Prostate gland (tissue), 2 donors: Measurements from ENCODE around the gene CIDEA. TPM values are rescaled to one million over a fixed set of nuclear protein-coding genes. Genes with fewer than 3 reads are reported as not detected.
"Not testable (repeated sequence)": the region's sequence is repeated elsewhere in the genome, so short reads cannot be mapped to it uniquely, and the experiment has no call there.

ENCODE experiments used
- DNase-seq: peaks from one replicate; pipeline ENCODE4 v3.0.0-alpha.2; 2019; ENCODE audit warnings: low spot score
- H3K27ac ChIP-seq, 2 donors: fragments of 200-600 bp; sonication (generic); 2 replicates each; pipeline ENCODE4 v1.5.1; 2017 to 2019
- H3K27me3 ChIP-seq: fragments of 200-600 bp; sonication (generic); replicated peaks from 2 replicates; pipeline ENCODE4 v1.5.1; 2019; ENCODE audit not compliant: insufficient read depth
- H3K36me3 ChIP-seq, 2 donors: fragments of 200-600 bp; sonication (generic); 1 replicate in 1 of 2; 2 replicates in 1 of 2; pipeline versions ENCODE4 v1.5.1 to v1.8.1; 2017 to 2019
- H3K4me1 ChIP-seq: fragments of 200-600 bp; sonication (generic); replicated peaks from 2 replicates; pipeline ENCODE4 v1.5.1; 2019
- H3K4me3 ChIP-seq, 2 donors: fragments of 200-600 bp; sonication (generic); 2 replicates each; pipeline ENCODE4 v1.5.1; 2017 to 2019
- H3K9me3 ChIP-seq: fragments of 200-600 bp; sonication (generic); 2 replicates; pipeline ENCODE4 v1.5.1; 2017
- POLR2A ChIP-seq: fragments of 450-650 bp; IDR thresholded peaks from one replicate; pipeline ENCODE4 v1.6.1; 2016; ENCODE audit warnings: antibody characterized with exemption, mild to moderate bottlenecking
- POLR2AphosphoS5 ChIP-seq: sonication (generic); formaldehyde crosslinking; IDR thresholded peaks from one replicate; pipeline ENCODE4 v1.6.1; 2017; ENCODE audit warnings: antibody characterized with exemption
- WGBS: methylation state at CpG from one replicate; pipeline ENCODE4 v1.1.5; 2018; 5-methylcytosine and 5-hydroxymethylcytosine counted together
- intact Hi-C: fragments of 100-400 bp; cut with DNase I; formaldehyde crosslinking; loops from one replicate; pipeline ENCODE4 v1.14.2; 2022
- total RNA-seq, 2 donors: library from RNA; depleted of rRNA; stranded (reverse); fragments of >200 nt; gene quantifications; one replicate each; pipeline ENCODE4 v1.1.0, GENCODE V29; 2016
- TF ChIP-seq, protein P1 (sequence below), 4 experiments: fragments of 200-600 bp in 2 of 4; fragments of 450-650 bp in 2 of 4; sonication (generic) in 2 of 4; IDR thresholded peaks; 1 replicate in 3 of 4; 2 replicates in 1 of 4; pipeline ENCODE4 v1.5.1; 2016 to 2019; ENCODE audit warnings: antibody characterized with exemption in 4 of 4, mild to moderate bottlenecking in 2 of 4, moderate library complexity in 2 of 4

The CIDEA gene
- total RNA-seq, 2 donors from 2014 or later: not detected

DNA sequence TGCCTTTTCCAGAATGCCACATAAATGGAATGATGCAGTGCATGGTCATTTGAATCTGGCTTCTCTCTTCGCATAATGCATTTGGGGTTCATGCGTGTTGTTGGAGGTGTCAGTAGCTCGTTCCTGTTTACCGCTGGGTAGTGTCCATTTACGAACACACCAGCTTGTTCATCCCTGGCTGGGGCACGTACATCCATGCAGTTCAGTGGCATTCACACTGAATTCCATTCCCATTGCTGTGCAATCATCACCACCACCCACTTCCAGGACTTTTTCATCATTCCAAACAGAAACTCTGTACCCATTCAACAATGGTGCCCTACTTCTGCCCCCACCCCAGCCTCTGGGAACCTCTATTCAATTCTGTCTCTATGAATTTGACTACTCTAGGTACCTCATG, 14.7 kb upstream of the CIDEA start:
- TF ChIP-seq, protein P1, sequence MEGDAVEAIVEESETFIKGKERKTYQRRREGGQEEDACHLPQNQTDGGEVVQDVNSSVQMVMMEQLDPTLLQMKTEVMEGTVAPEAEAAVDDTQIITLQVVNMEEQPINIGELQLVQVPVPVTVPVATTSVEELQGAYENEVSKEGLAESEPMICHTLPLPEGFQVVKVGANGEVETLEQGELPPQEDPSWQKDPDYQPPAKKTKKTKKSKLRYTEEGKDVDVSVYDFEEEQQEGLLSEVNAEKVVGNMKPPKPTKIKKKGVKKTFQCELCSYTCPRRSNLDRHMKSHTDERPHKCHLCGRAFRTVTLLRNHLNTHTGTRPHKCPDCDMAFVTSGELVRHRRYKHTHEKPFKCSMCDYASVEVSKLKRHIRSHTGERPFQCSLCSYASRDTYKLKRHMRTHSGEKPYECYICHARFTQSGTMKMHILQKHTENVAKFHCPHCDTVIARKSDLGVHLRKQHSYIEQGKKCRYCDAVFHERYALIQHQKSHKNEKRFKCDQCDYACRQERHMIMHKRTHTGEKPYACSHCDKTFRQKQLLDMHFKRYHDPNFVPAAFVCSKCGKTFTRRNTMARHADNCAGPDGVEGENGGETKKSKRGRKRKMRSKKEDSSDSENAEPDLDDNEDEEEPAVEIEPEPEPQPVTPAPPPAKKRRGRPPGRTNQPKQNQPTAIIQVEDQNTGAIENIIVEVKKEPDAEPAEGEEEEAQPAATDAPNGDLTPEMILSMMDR (IDR thresholded peaks at IDR 0.05): no peak
- TF ChIP-seq POLR2A (no peak), POLR2AphosphoS5 (no peak)
- Histone ChIP-seq H3K4me3 (no peak overlapping the region), H3K4me1 (no peaks in the 10 kb centered on the region), H3K27ac (no peak overlapping the region), H3K36me3 (no peaks in the 10 kb centered on the region), H3K27me3 (peaks cover 3% of the 10 kb centered on the region), H3K9me3 (no peaks in the 10 kb centered on the region)
- WGBS: 79% methylated on average over 6 of the region's 6 CpGs
- no peak for DNase-seq
- intact Hi-C loops: loop anchor here (10.0 kb wide), 2 partner anchors 145 to 1635 kb away; partner anchors contain the start of gene ANKRD62

GRCh38 chr18:12242658-12243260, 11.4 kb upstream of the CIDEA start:
- no peaks in the 10 kb centered on the region for H3K9me3 ChIP-seq
- intact Hi-C loops: no loop called here
- TF ChIP-seq POLR2A (no peak), POLR2AphosphoS5 (no peak)
- TF ChIP-seq, protein P1 (IDR thresholded peaks at IDR 0.05): no peak
- no peak for DNase-seq
- no peak overlapping the region for H3K4me3 ChIP-seq
- no peak overlapping the region for H3K27ac ChIP-seq
- WGBS: 92% methylated on average over 21 of the region's 21 CpGs
- H3K4me1 ChIP-seq: no peaks in the 10 kb centered on the region
- no peaks in the 10 kb centered on the region for H3K36me3 ChIP-seq
- H3K27me3 ChIP-seq: peaks cover 13% of the 10 kb centered on the region

- DNase-seq, H3K4me1 ChIP-seq, H3K9me3 ChIP-seq, H3K36me3 ChIP-seq, H3K27ac ChIP-seq, intact Hi-C loops, H3K4me3 ChIP-seq: not testable (repeated sequence)
- 92% methylated on average over 25 of the region's 25 CpGs for WGBS
- peaks cover 14% of the 10 kb centered on the region for H3K27me3 ChIP-seq
Measured at GRCh38 chr18:12243272-12243671, 10.9 kb upstream of the CIDEA start.

DNA sequence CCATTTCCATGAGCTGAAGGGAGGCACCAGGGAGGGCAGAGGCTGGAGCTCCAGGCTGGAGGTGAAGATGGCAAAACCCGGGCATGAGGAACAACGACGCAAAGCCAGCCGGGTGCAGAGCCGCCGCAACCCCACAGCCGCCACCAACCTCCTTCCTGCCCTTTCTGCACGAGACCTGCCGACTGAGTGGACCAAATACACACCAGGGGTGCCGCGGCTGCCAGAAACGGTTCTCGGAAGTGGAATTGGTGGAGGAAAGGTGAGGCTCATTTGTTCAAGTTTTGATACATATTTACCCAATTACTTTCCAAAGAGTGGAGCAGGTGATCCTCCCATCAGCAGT, 8.4 kb upstream of the CIDEA start:
- intact Hi-C loops: no loop called here
- no peak for DNase-seq
- 85% methylated on average over 13 of the region's 13 CpGs for WGBS

GRCh38 chr18:12246849-12247808, 7.0 kb upstream of the CIDEA start:
- H3K27ac ChIP-seq: no peak overlapping the region
- no peak for TF ChIP-seq POLR2AphosphoS5
- TF ChIP-seq, protein P1 (IDR thresholded peaks at IDR 0.05): no peak
- no peak for TF ChIP-seq POLR2A
- intact Hi-C loops: no loop called here
- no peaks in the 10 kb centered on the region for H3K4me1 ChIP-seq
- H3K4me3 ChIP-seq: no peak overlapping the region
- WGBS: 51% methylated on average over 32 of the region's 32 CpGs
- no peaks in the 10 kb centered on the region for H3K36me3 ChIP-seq
- no peaks in the 10 kb centered on the region for H3K9me3 ChIP-seq
- DNase-seq: no peak
- H3K27me3 ChIP-seq: peaks cover 11% of the 10 kb centered on the region

More for the DNA sequence above, 8.4 kb upstream of the CIDEA start:
- no peaks in the 10 kb centered on the region for H3K9me3 ChIP-seq
- H3K36me3 ChIP-seq: no peaks in the 10 kb centered on the region
- peaks cover 14% of the 10 kb centered on the region for H3K27me3 ChIP-seq
- no peak overlapping the region for H3K27ac ChIP-seq
- TF ChIP-seq, protein P1 (IDR thresholded peaks at IDR 0.05): no peak
- TF ChIP-seq POLR2AphosphoS5 (no peak), POLR2A (no peak)
- no peak overlapping the region for H3K4me3 ChIP-seq
- H3K4me1 ChIP-seq: no peaks in the 10 kb centered on the region
